Measurements from ENCODE around the gene BRAP. TPM values are rescaled to one million over a fixed set of nuclear protein-coding genes. Genes with fewer than 3 reads are reported as not detected.
"Not testable (repeated sequence)": the region's sequence is repeated elsewhere in the genome, so short reads cannot be mapped to it uniquely, and the experiment has no call there.

BRAP gene
- polyA plus RNA-seq, 4 donors = 7.8 to 16.1 (median 8.7) TPM

DNA sequence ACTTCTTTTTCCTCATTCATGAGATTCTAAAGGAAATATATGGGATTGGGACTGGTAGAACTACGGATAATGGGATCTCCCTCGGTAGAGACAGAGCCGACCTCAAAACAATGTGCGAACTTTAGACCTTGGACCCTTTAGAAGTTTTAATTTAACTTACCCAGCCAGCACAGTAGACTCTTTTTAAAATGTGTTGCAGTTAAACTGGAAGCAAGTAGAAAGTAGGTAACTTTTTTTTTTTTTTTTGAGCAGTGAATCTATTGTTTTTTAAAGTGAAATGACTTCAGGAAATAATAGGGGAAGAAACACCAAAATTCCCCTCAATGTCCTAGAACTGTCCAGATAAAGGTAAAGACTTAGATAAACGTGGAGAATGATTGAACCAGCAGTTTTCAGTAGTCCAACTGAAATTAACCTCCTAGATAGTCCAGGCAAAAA, 85.5 kb downstream of the BRAP start:
- Histone ChIP-seq H3K9me3 (ENCODE audit: control insufficient read depth in 2 of 2, insufficient read depth in 1 of 2, low read depth in 1 of 2, low read length in 1 of 2) (no peaks in the 10 kb centered on the region), H3K27me3 (ENCODE audit: control insufficient read depth in 3 of 3, insufficient read depth in 3 of 3, low read length in 3 of 3) (no peaks in the 10 kb centered on the region), H3K4me1 (ENCODE audit: control insufficient read depth in 3 of 3, insufficient read depth in 2 of 3, low read depth in 1 of 3, low read length in 2 of 3) (peaks cover 0 to 4% (median 1%) of the 10 kb centered on the region in 3 donors), H3K27ac (ENCODE audit: low read depth in 1 of 3, low read length in 2 of 3) (peak overlapping the region; percentile 91 to 98 (median 97)), H3K4me3 (ENCODE audit: low read depth in 1 of 3, low read length in 3 of 3) (peak overlapping the region; percentile 97 to 99 (median 98)), H3K36me3 (ENCODE audit: control insufficient read depth in 3 of 3, insufficient read depth in 2 of 3, low read depth in 1 of 3, low read length in 3 of 3) (no peaks in the 10 kb centered on the region)
- DNase-seq = peak in 1 of 2 donors; percentile 74
- WGBS, 3 donors = 1 to 12% (median 8%) methylated on average over 5 of the region's 5 CpGs
- no peak for FAIRE-seq

DNA sequence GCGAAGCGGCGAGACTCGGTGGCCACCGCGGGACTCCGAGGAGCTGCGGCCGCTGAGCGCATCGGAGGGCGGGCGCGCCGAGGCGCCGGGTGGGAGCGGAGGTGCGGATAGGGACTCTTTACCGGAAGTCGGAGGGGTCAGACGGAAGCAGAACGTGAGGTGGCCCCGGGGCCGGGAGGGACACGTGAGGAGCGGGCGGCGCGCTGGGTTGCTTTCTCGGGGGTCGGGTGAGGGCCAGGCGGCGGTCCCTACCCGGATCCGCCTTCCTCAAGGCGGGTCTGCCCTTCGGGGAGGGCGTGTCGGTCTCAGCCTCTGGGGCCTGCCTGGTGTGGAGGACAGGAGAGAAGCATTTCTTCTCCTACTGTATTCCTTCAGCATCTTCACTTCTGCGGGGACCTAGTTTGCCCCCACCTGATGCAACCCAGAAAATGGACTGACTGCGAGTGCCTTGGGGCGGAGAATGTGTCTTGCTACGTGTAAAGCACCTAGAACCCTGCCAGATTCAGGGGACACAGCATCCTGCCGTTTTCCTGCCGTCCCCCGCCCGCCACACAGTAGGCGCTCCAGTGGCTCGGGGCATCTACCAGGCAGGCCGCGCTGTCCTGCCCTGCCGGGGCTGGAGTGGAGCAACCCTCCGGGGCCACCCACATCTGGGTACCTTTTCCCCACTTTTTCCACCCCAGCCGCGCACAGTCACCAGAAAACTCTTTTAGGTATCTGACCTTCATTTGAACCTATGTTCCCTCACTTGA, 86.1 kb downstream of the BRAP start:
- DNase-seq = peak; percentile 80 to 97
- H3K4me3 ChIP-seq (ENCODE audit: low read depth in 1 of 3, low read length in 3 of 3) = peak overlapping the region; percentile 97 to 99 (median 98)
- no peak for FAIRE-seq
- no peaks in the 10 kb centered on the region for H3K36me3 ChIP-seq (ENCODE audit: control insufficient read depth in 3 of 3, insufficient read depth in 2 of 3, low read depth in 1 of 3, low read length in 3 of 3)
- H3K27ac ChIP-seq (ENCODE audit: low read depth in 1 of 3, low read length in 2 of 3) = peak overlapping the region; percentile 91 to 98 (median 97)
- no peaks in the 10 kb centered on the region for H3K27me3 ChIP-seq (ENCODE audit: control insufficient read depth in 3 of 3, insufficient read depth in 3 of 3, low read length in 3 of 3)
- H3K9me3 ChIP-seq (ENCODE audit: control insufficient read depth in 2 of 2, insufficient read depth in 1 of 2, low read depth in 1 of 2, low read length in 1 of 2) = no peaks in the 10 kb centered on the region
- WGBS, 3 donors = 0 to 1% (median 1%) methylated on average over 36 to 56 of the region's 56 CpGs
- peaks cover 0 to 4% (median 2%) of the 10 kb centered on the region in 3 donors for H3K4me1 ChIP-seq (ENCODE audit: control insufficient read depth in 3 of 3, insufficient read depth in 2 of 3, low read depth in 1 of 3, low read length in 2 of 3)

DNA sequence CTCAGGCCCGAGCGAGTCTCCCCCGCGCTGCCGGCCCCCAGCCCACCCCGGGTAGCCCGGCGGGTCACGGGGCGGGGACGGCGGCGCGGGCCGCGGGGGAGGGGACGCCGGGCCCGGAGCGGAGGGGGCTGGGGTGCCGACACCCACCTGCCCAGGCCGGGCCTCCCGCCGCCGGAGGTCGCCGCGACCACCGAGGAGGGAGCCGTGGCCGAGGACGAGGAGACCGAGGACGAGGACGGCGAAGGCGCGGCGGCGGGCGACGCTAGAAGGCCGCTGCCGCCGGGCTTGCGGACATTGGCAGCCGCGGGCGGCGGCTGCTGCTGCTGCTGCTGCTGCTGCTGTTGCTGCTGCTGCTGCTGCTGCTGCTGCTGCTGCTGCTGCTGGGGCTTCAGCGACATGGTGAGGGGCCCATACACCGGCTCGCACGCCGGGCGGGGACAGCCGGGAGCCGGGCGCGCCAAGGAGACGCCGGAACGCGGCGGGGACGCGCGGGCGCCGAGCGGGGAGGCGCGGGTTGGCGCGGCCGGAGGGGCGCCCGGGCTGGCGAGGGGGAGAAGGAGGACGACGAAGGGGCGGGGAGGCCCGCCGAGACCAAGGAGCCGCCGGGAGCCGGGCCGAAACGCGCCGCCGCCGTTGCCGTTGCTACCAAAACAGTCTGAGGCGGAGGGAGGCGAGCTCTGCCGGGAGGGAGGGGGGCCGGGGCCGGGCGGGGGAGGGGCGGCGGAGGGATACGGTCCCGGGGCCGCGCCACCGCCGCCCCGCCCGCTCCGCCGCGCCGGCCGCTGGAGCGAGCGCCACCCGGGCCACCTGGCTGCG, 86.9 kb downstream of the BRAP start, which contains the start of gene ATXN2:
Gene ATXN2, minus strand, starts transcription at position 679 of the 816 bp plus-strand sequence. Its CDS starts 281 bp downstream, at position 398.
- 0 to 1% (median 0%) methylated on average over 27 to 119 of the region's 119 CpGs for WGBS, 3 donors
- H3K27ac ChIP-seq (ENCODE audit: low read depth in 1 of 3, low read length in 2 of 3) = peak within 1 kb of the TSS; percentile 91 to 98 (median 97)
- no peaks in the 10 kb centered on the region for H3K9me3 ChIP-seq (ENCODE audit: control insufficient read depth in 2 of 2, insufficient read depth in 1 of 2, low read depth in 1 of 2, low read length in 1 of 2)
- H3K27me3 ChIP-seq (ENCODE audit: control insufficient read depth in 3 of 3, insufficient read depth in 3 of 3, low read length in 3 of 3) = no peaks in the 10 kb centered on the region
- H3K36me3 ChIP-seq (ENCODE audit: control insufficient read depth in 3 of 3, insufficient read depth in 2 of 3, low read depth in 1 of 3, low read length in 3 of 3) = no peaks in the 10 kb centered on the region
- no peak for FAIRE-seq
- DNase-seq = peak; percentile 58 to 84
- peaks cover 0 to 4% (median 2%) of the 10 kb centered on the region in 3 donors for H3K4me1 ChIP-seq (ENCODE audit: control insufficient read depth in 3 of 3, insufficient read depth in 2 of 3, low read depth in 1 of 3, low read length in 2 of 3)
- peak within 1 kb of the TSS; percentile 97 to 99 (median 98) for H3K4me3 ChIP-seq (ENCODE audit: low read depth in 1 of 3, low read length in 3 of 3)

DNA sequence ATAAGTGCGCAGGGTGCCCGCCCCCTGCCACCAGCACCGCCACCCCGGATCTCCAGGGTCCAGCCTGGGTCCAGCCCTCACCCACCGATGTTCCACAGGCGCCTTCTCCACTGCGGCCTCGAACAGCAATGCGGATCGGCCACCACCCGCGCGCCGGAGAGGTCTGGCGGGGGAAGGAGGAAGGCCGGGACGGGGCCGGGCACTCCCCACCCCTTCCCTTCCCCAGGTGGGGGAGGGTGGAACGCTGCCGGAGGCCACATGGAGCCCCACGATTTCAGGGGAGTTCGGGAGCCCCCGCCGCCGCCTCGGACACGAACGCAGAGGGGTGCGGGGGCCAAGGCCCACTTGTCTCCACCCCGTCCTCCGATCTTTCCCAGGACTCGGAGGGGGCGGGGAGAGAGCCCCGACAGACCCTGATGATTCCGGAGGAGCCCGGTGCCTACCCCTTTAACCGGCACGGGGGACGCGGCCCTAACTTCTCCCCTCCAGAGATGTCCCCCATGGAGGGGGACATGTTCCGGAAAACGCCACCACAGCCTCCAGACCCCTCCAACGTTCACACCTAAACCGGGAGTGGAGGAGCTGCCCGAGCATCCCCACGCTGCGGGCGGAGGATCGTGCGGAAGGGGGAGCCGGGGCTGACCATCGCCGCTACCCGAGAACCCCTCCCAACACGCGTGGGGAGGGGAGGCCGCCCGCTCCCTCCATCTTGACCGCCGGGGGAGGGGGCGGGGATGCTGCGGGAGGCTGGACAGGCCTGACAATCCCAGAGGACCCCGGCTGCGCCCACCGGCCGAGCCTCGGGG, 87.7 kb downstream of the BRAP start:
- Histone ChIP-seq H3K9me3 (ENCODE audit: control insufficient read depth in 2 of 2, insufficient read depth in 1 of 2, low read depth in 1 of 2, low read length in 1 of 2) (no peaks in the 10 kb centered on the region), H3K36me3 (ENCODE audit: control insufficient read depth in 3 of 3, insufficient read depth in 2 of 3, low read depth in 1 of 3, low read length in 3 of 3) (no peaks in the 10 kb centered on the region), H3K4me1 (ENCODE audit: control insufficient read depth in 3 of 3, insufficient read depth in 2 of 3, low read depth in 1 of 3, low read length in 2 of 3) (peaks cover 0 to 4% (median 2%) of the 10 kb centered on the region in 3 donors), H3K27me3 (ENCODE audit: control insufficient read depth in 3 of 3, insufficient read depth in 3 of 3, low read length in 3 of 3) (no peaks in the 10 kb centered on the region), H3K4me3 (ENCODE audit: low read depth in 1 of 3, low read length in 3 of 3) (peak overlapping the region; percentile 97 to 99 (median 98)), H3K27ac (ENCODE audit: low read depth in 1 of 3, low read length in 2 of 3) (peak overlapping the region; percentile 86 to 97 (median 86))
- 0 to 1% (median 0%) methylated on average over 49 to 67 of the region's 67 CpGs for WGBS, 3 donors
- DNase-seq = peak; percentile 37 to 66
- FAIRE-seq = no peak

DNA sequence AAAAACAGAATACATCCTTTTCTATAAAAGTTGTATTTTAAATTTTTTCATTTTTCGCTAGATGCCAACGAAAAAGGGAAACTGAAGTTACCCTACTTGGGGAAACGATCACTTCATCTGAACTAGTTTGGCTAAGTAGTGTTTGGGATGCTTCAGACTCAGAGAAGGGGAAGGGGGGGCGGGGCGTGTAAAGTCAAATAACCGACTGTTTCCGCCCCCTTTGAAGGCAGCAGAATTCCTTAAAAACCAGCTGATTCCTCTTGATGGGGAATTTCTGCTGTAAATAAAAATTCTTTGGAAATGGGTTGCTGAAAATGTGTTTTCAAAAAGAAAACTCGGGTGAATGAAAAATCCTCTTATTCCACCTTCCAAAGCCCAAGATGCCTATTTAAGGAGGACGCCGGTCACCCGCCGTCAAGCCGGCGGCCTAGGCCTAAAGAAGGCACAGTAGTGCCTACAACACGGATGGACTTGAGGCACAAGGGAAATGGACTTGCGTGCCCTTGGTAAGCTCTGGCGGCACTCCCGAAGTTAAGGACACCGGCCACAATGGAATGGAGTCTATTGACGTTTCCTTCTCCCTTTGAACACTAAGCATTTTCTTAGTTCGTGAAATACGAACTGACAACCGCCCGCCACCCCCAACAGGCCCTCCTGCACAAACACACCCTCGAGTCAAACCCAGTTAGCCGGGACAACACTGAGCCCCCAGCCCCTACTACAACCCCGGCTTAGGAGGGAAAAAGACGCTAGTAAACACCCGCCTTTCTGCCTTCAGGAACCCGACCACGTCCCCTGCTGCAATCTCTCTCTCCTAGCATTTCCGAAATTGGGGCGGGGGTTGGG, 88.5 kb downstream of the BRAP start:
- H3K4me1 ChIP-seq (ENCODE audit: control insufficient read depth in 3 of 3, insufficient read depth in 2 of 3, low read depth in 1 of 3, low read length in 2 of 3) = peaks cover 0 to 4% (median 2%) of the 10 kb centered on the region in 3 donors

DNA sequence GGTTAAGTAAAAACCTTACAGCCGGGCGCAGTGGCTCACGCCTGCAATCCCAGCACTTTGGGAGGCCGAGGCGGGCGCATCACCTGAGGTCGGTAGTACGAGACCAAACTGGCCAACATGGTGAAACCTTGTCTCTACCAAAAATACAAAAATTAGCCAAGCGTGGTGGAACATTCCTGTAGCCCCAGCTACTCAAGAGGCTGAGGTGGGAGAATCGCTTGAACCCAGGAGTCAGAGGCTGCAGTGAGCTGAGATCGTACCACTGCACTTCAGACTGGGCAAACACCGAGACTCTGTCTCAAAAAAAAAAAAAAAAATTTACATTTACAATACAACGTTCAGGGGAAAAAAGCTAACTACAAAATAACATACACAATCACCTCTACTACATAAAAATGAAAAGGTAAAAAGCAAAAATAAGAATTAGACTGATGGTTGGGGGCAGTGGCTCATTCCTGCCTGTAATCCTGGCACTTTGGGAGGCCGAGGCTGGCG, 90.4 kb downstream of the BRAP start:
- WGBS, 3 donors = 76 to 84% (median 79%) methylated on average over 15 of the region's 15 CpGs
- not testable (repeated sequence) for DNase-seq; FAIRE-seq; H3K4me1 ChIP-seq (ENCODE audit: control insufficient read depth in 3 of 3, insufficient read depth in 2 of 3, low read depth in 1 of 3, low read length in 2 of 3); H3K9me3 ChIP-seq (ENCODE audit: control insufficient read depth in 2 of 2, insufficient read depth in 1 of 2, low read depth in 1 of 2, low read length in 1 of 2); H3K4me3 ChIP-seq (ENCODE audit: low read depth in 1 of 3, low read length in 3 of 3); H3K27me3 ChIP-seq (ENCODE audit: control insufficient read depth in 3 of 3, insufficient read depth in 3 of 3, low read length in 3 of 3); H3K27ac ChIP-seq (ENCODE audit: low read depth in 1 of 3, low read length in 2 of 3); H3K36me3 ChIP-seq (ENCODE audit: control insufficient read depth in 3 of 3, insufficient read depth in 2 of 3, low read depth in 1 of 3, low read length in 3 of 3)

More for the DNA sequence above, 88.5 kb downstream of the BRAP start:
- WGBS, 3 donors = 3 to 6% (median 6%) methylated on average over 30 to 33 of the region's 33 CpGs
- H3K27ac ChIP-seq (ENCODE audit: low read depth in 1 of 3, low read length in 2 of 3) = peak overlapping the region; percentile 86 to 97 (median 86)
- no peaks in the 10 kb centered on the region for H3K36me3 ChIP-seq (ENCODE audit: control insufficient read depth in 3 of 3, insufficient read depth in 2 of 3, low read depth in 1 of 3, low read length in 3 of 3)
- no peaks in the 10 kb centered on the region for H3K27me3 ChIP-seq (ENCODE audit: control insufficient read depth in 3 of 3, insufficient read depth in 3 of 3, low read length in 3 of 3)
- DNase-seq (peak; percentile 69 to 80), FAIRE-seq (no peak)
- H3K9me3 ChIP-seq (ENCODE audit: control insufficient read depth in 2 of 2, insufficient read depth in 1 of 2, low read depth in 1 of 2, low read length in 1 of 2) = no peaks in the 10 kb centered on the region
- H3K4me3 ChIP-seq (ENCODE audit: low read depth in 1 of 3, low read length in 3 of 3) = peak overlapping the region; percentile 97 to 99 (median 98)

Measured in small intestine (tissue), 7 donors.